ENCODE measurements around the gene SH2D3A. TPM values are rescaled to one million over a fixed set of nuclear protein-coding genes. Genes with fewer than 3 reads are reported as not detected.

SH2D3A gene
- total and polyA plus RNA-seq, 2 of the 8 experiments (the other 6 are each of a cell fraction or from before 2014, with no cell fraction given), result 14.5 to 22.1 TPM

DNA sequence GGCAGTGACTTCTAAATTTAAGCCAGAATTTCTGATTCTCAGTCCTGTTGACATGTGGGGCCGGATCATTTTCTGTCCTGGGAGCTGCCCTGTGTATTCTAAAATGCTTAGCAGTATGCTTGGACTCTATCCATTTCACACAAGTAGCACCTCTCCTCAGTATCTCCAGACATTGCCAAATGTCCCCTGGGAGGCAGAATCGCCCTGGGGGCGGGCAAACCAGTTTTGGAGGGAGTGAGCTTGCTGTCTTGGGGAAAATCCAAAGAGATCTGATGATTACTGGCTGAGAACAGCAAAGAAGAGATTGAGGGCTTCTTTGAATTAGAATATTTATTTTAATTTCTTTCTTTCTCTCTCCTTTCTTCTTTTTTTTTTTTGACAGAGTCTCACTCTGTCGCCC is 21.7 kb upstream of the SH2D3A start (continued):
- TF ChIP-seq, protein P1, sequence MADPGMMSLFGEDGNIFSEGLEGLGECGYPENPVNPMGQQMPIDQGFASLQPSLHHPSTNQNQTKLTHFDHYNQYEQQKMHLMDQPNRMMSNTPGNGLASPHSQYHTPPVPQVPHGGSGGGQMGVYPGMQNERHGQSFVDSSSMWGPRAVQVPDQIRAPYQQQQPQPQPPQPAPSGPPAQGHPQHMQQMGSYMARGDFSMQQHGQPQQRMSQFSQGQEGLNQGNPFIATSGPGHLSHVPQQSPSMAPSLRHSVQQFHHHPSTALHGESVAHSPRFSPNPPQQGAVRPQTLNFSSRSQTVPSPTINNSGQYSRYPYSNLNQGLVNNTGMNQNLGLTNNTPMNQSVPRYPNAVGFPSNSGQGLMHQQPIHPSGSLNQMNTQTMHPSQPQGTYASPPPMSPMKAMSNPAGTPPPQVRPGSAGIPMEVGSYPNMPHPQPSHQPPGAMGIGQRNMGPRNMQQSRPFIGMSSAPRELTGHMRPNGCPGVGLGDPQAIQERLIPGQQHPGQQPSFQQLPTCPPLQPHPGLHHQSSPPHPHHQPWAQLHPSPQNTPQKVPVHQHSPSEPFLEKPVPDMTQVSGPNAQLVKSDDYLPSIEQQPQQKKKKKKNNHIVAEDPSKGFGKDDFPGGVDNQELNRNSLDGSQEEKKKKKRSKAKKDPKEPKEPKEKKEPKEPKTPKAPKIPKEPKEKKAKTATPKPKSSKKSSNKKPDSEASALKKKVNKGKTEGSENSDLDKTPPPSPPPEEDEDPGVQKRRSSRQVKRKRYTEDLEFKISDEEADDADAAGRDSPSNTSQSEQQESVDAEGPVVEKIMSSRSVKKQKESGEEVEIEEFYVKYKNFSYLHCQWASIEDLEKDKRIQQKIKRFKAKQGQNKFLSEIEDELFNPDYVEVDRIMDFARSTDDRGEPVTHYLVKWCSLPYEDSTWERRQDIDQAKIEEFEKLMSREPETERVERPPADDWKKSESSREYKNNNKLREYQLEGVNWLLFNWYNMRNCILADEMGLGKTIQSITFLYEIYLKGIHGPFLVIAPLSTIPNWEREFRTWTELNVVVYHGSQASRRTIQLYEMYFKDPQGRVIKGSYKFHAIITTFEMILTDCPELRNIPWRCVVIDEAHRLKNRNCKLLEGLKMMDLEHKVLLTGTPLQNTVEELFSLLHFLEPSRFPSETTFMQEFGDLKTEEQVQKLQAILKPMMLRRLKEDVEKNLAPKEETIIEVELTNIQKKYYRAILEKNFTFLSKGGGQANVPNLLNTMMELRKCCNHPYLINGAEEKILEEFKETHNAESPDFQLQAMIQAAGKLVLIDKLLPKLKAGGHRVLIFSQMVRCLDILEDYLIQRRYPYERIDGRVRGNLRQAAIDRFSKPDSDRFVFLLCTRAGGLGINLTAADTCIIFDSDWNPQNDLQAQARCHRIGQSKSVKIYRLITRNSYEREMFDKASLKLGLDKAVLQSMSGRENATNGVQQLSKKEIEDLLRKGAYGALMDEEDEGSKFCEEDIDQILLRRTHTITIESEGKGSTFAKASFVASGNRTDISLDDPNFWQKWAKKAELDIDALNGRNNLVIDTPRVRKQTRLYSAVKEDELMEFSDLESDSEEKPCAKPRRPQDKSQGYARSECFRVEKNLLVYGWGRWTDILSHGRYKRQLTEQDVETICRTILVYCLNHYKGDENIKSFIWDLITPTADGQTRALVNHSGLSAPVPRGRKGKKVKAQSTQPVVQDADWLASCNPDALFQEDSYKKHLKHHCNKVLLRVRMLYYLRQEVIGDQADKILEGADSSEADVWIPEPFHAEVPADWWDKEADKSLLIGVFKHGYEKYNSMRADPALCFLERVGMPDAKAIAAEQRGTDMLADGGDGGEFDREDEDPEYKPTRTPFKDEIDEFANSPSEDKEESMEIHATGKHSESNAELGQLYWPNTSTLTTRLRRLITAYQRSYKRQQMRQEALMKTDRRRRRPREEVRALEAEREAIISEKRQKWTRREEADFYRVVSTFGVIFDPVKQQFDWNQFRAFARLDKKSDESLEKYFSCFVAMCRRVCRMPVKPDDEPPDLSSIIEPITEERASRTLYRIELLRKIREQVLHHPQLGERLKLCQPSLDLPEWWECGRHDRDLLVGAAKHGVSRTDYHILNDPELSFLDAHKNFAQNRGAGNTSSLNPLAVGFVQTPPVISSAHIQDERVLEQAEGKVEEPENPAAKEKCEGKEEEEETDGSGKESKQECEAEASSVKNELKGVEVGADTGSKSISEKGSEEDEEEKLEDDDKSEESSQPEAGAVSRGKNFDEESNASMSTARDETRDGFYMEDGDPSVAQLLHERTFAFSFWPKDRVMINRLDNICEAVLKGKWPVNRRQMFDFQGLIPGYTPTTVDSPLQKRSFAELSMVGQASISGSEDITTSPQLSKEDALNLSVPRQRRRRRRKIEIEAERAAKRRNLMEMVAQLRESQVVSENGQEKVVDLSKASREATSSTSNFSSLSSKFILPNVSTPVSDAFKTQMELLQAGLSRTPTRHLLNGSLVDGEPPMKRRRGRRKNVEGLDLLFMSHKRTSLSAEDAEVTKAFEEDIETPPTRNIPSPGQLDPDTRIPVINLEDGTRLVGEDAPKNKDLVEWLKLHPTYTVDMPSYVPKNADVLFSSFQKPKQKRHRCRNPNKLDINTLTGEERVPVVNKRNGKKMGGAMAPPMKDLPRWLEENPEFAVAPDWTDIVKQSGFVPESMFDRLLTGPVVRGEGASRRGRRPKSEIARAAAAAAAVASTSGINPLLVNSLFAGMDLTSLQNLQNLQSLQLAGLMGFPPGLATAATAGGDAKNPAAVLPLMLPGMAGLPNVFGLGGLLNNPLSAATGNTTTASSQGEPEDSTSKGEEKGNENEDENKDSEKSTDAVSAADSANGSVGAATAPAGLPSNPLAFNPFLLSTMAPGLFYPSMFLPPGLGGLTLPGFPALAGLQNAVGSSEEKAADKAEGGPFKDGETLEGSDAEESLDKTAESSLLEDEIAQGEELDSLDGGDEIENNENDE (IDR thresholded peaks at IDR 0.05; ENCODE audit: insufficient replicate concordance, low read length), result no peak
- TF ChIP-seq CTCF (IDR thresholded peaks at IDR 0.05; ENCODE audit: control extremely low read depth in 1 of 3, insufficient read depth in 1 of 3, low read depth in 1 of 3, low read length in 3 of 3), result no peak
- no peak for TF ChIP-seq BACH1 (IDR thresholded peaks at IDR 0.05; ENCODE audit: low read length)
- TF ChIP-seq TAF7 (optimal IDR thresholded peaks at IDR 0.05; ENCODE audit: borderline replicate concordance, low read depth, low read length), result no peak

Measured in H1 (cell line).